Measurements from ENCODE around the gene SVOP. TPM values are rescaled to one million over a fixed set of nuclear protein-coding genes. Genes with fewer than 3 reads are reported as not detected.
A peak's percentile ranks its signal among the peaks of the same experiment; 100 is the strongest.

SVOP gene
- total and polyA plus RNA-seq, 11 donors, result 0.14 to 5.3 (median 2.2) TPM

DNA sequence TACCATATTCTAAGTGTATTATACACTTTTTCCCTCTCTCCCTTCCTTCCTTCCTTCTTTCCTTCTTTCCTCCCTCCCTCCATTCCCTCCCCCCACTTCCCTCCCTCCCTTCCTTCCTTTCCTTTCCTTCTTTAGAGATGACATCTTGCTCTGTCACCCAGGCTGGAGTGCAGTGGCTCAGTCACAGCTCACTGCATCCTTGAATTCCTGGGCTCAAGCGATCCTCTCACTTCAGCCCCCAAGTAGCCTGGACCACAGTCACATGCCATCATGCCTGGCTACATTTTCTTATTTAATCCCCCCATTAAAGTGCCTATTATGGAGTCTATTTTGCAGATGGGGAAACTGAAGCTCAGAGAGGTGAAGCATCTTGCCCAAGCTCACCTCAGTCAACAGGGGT lies 55.0 kb downstream of the SVOP start:
- H3K9me3 ChIP-seq, result no peaks in the 10 kb centered on the region
- 49 to 72% (median 54%) methylated on average over 1 of the region's 1 CpG for WGBS, 4 donors
- H3K27ac ChIP-seq, result peak overlapping the region in 9 of 12 donors; percentile 27 to 83 (median 76)
- peaks cover 0 to 13% (median 0%) of the 10 kb centered on the region in 12 donors for H3K4me1 ChIP-seq
- no peak for DNase-seq
- peak overlapping the region in 1 of 12 donors; percentile 15 for H3K4me3 ChIP-seq
- H3K36me3 ChIP-seq, result no peaks in the 10 kb centered on the region
- TF ChIP-seq, protein P1, sequence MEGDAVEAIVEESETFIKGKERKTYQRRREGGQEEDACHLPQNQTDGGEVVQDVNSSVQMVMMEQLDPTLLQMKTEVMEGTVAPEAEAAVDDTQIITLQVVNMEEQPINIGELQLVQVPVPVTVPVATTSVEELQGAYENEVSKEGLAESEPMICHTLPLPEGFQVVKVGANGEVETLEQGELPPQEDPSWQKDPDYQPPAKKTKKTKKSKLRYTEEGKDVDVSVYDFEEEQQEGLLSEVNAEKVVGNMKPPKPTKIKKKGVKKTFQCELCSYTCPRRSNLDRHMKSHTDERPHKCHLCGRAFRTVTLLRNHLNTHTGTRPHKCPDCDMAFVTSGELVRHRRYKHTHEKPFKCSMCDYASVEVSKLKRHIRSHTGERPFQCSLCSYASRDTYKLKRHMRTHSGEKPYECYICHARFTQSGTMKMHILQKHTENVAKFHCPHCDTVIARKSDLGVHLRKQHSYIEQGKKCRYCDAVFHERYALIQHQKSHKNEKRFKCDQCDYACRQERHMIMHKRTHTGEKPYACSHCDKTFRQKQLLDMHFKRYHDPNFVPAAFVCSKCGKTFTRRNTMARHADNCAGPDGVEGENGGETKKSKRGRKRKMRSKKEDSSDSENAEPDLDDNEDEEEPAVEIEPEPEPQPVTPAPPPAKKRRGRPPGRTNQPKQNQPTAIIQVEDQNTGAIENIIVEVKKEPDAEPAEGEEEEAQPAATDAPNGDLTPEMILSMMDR (IDR thresholded peaks at IDR 0.05), result no peak
- no peak for TF ChIP-seq POLR2A (IDR thresholded peaks at IDR 0.05)
- intact Hi-C loops (cut with DNase I), result loop anchor here in 1 of 10 donors (5.0 kb wide), 1 partner anchor 56 kb away; the partner anchor contains the start of gene SVOP
- no peak for ATAC-seq
- peaks cover 0 to 2% (median 0%) of the 10 kb centered on the region in 9 donors for H3K27me3 ChIP-seq

DNA sequence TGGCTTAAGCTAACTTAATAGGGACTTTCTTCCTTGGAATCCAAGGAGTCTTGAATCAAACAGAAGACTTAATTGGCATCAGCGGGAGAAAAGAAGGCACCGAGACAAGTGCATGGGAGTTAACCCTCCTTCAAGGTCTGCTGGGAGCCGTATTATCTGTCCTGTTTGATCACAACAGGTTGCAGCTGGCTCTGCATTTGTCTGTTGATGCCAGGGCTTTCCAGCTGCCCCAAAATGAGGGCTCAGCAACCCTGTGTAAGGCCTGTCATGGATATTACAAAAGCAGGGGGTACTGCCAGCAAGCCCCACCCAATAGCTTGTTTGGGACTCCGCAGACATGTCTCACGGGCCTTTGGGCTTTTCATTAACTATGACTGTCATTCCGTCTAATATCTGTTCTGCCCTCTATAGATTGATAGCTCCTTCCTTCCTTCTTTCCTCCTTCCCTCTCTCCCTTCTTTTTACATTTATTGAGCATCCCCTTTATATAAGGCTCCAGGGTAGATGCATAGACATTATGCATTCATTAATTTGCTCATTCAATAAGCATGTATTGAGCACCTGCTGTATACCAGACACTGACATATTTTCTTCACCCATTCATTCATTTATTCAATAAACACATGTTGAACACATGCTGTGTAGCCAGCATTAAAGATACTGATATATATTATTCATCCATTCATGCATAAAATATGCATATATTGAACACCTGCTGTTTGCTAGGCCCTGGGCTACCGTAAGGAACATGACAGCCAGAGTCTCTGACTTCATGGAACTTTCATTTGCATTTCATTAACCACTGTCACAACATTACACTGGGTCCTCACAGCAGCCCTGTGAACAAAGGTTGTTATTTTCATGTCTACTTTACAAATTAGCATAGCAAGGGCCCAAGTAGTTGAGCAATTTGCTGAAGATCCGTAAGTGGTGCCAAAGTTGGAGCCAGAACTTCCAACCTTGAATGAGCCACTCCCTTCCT lies 56.2 kb downstream of the SVOP start:
- Histone ChIP-seq H3K9me3 (no peaks in the 10 kb centered on the region), H3K27me3 (peaks cover 0 to 3% (median 0%) of the 10 kb centered on the region in 9 donors), H3K4me3 (no peak overlapping the region), H3K4me1 (peaks cover 0 to 13% (median 0%) of the 10 kb centered on the region in 12 donors), H3K36me3 (no peaks in the 10 kb centered on the region), H3K27ac (peak overlapping the region in 3 of 12 donors; percentile 70 to 78 (median 76))
- DNase-seq (no peak), ATAC-seq (no peak)
- 55 to 61% (median 59%) methylated on average over 8 of the region's 8 CpGs for WGBS, 4 donors
- intact Hi-C loops (cut with DNase I), result loop anchor here in 1 of 10 donors (5.0 kb wide), 1 partner anchor 58 kb away; the partner anchor contains the start of gene SVOP
- TF ChIP-seq POLR2A (IDR thresholded peaks at IDR 0.05), result no peak
- TF ChIP-seq, protein P1 (IDR thresholded peaks at IDR 0.05), result no peak

DNA sequence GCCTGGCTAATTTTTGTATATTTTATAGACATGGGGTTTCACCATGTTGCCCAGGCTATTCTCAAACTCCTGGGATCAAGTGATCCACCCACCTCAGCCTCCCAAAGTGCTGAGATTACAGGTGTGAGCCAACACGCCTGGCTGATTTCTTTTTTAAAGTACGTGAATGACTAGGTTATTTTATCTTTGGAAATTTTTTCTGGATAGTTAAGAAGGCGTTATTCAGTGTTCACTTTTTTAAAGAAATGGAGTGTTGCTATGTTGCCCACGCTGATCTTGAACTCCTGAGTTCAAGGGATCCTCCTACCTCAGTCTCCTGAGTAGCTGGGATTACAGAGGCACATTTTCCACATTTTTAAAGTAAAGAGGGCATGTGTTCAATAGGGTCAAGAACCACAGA lies 58.6 kb downstream of the SVOP start:
- TF ChIP-seq POLR2A (IDR thresholded peaks at IDR 0.05), result no peak
- TF ChIP-seq, protein P1 (IDR thresholded peaks at IDR 0.05), result no peak
- intact Hi-C loops (cut with DNase I), result no loop called here
- DNase-seq (no peak), ATAC-seq (no peak)
- peaks cover 0 to 3% (median 0%) of the 10 kb centered on the region in 9 donors for H3K27me3 ChIP-seq
- no peak overlapping the region for H3K4me3 ChIP-seq
- WGBS, 4 donors, result 71 to 77% (median 75%) methylated on average over 4 of the region's 4 CpGs
- H3K27ac ChIP-seq, result no peak overlapping the region
- peaks cover 0 to 13% (median 0%) of the 10 kb centered on the region in 12 donors for H3K4me1 ChIP-seq
- H3K9me3 ChIP-seq, result no peaks in the 10 kb centered on the region
- H3K36me3 ChIP-seq, result no peaks in the 10 kb centered on the region
